Activated CD4-positive, alpha-beta T cell treated with anti-CD3 and anti-CD28 coated beads, Interleukin-2, amount 10 ng/mL, durations not matched to agents 7 days and 5 days (primary cell): ENCODE results near the gene BCAP31. TPM values are rescaled to one million over a fixed set of nuclear protein-coding genes. Genes with fewer than 3 reads are reported as not detected.

ENCODE experiments used
- CTCF ChIA-PET: fragments of 350-600 bp; sonication (Branson Sonifier 250); formaldehyde crosslinking; loops from one replicate; lab custom pipeline; 2021; ENCODE audit warnings: antibody characterized with exemption; lab: Charles Lee
- POLR2A ChIA-PET: fragments of 350-600 bp; sonication (Branson Sonifier 250); formaldehyde crosslinking; loops from one replicate; lab custom pipeline; 2021; ENCODE audit warnings: antibody characterized with exemption; lab: Charles Lee
- DNase-seq: peaks from one replicate; pipeline ENCODE4 v3.0.0-alpha.2; 2020
- H3K27ac Mint-ChIP-seq: one replicate; pipeline ENCODE4 v1.8.0; 2021; ENCODE audit warnings: mild to moderate bottlenecking, moderate library complexity, mixed read lengths
- H3K27me3 Mint-ChIP-seq: one replicate; pipeline ENCODE4 v1.8.0; 2021; ENCODE audit warnings: mixed read lengths
- H3K36me3 Mint-ChIP-seq: one replicate; pipeline ENCODE4 v1.8.0; 2021; ENCODE audit warnings: low read depth, mixed read lengths
- H3K4me1 Mint-ChIP-seq: one replicate; pipeline ENCODE4 v1.8.0; 2021; ENCODE audit warnings: mixed read lengths
- H3K4me3 Mint-ChIP-seq: one replicate; pipeline ENCODE4 v1.8.0; 2021; ENCODE audit warnings: mild to moderate bottlenecking, moderate library complexity, mixed read lengths
- H3K9me3 Mint-ChIP-seq: one replicate; pipeline ENCODE4 v1.8.0; 2021; ENCODE audit warnings: mixed read lengths
- total RNA-seq, 2 experiments: library from RNA; stranded (reverse); gene quantifications; one replicate each; pipeline ENCODE4 v1.2.3, GENCODE V29; 2021

The BCAP31 gene
- total RNA-seq, 2 experiments from 2014 or later = 142 to 148 TPM

- Mint-ChIP-seq H3K36me3 (no peaks in the 10 kb centered on the region), H3K27ac (no peak overlapping the region), H3K9me3 (no peaks in the 10 kb centered on the region), H3K4me1 (peaks cover 9% of the 10 kb centered on the region), H3K27me3 (peaks cover 26% of the 10 kb centered on the region), H3K4me3 (no peak overlapping the region)
- POLR2A ChIA-PET = no interaction called here
- CTCF ChIA-PET = interaction anchor here (0.6 to 2.9 kb wide), 7 partner anchors 13 to 714 kb away, joined by 3 to 13 read pairs (median 8); no protein-coding TSS in a partner anchor
- no peak for DNase-seq
These were observed 54.9 kb downstream of the BCAP31 start for GRCh38 chrX:153669174-153669890.

DNA sequence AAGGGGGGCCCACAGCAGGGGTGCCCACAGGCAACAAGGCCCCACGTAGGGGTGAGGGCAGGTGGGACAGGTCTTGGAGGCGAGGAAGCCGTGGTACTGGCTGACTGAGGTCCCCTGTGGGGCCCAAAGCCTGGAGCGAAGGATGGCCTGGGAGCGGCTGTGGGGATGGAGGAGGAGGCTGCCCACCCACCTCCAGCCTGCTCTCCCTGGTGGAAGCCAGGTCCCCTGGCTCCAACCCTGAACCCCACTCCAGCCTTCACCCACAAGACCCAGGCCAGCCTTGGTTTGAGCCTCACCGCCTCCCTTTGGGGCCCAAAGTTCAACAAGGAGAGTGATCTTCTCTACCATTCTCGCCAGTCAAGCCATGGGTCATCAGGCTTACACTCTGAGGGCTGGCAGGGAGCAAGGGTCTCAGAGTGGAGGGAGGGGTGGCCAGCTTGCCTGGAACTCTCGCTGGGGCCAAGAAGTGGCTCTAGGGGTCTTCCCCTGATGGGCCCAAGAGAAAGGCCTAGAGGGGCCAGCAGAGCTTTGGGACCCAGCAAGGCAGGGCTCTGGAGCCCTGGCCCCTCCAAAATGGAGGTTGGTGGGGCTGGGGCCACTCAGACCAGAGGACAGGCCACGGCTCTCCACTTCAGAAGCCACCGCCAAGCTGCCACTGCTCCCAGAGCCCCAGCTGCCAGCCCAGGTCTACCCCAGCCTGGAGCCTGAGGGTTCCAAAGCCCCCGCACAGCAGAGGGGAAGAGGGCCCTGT, 55.6 kb downstream of the BCAP31 start:
- ChIA-PET POLR2A (no interaction called here), CTCF (interaction anchor here (0.6 to 2.9 kb wide), 19 partner anchors 12 to 727 kb away, joined by 3 to 13 read pairs (median 4); no protein-coding TSS in a partner anchor)
- H3K4me3 Mint-ChIP-seq = no peak overlapping the region
- DNase-seq = no peak
- H3K27me3 Mint-ChIP-seq = peaks cover 24% of the 10 kb centered on the region
- peaks cover 7% of the 10 kb centered on the region for H3K4me1 Mint-ChIP-seq
- no peak overlapping the region for H3K27ac Mint-ChIP-seq
- no peaks in the 10 kb centered on the region for H3K36me3 Mint-ChIP-seq
- H3K9me3 Mint-ChIP-seq = no peaks in the 10 kb centered on the region

- peak overlapping the region; percentile 33 for H3K27ac Mint-ChIP-seq
- H3K4me1 Mint-ChIP-seq = peaks cover 7% of the 10 kb centered on the region
- peaks cover 22% of the 10 kb centered on the region for H3K27me3 Mint-ChIP-seq
- ChIA-PET POLR2A (interaction anchor here (0.6 kb wide), 1 partner anchor 12 kb away, joined by 3 read pairs; no protein-coding TSS in a partner anchor), CTCF (interaction anchor here (0.6 to 2.9 kb wide), 16 partner anchors 11 to 726 kb away, joined by 3 to 13 read pairs (median 4); no protein-coding TSS in a partner anchor)
- H3K36me3 Mint-ChIP-seq = no peaks in the 10 kb centered on the region
- peak overlapping the region; percentile 69 for H3K4me3 Mint-ChIP-seq
- peak; percentile 76 for DNase-seq
- H3K9me3 Mint-ChIP-seq = no peaks in the 10 kb centered on the region
These were observed 56.2 kb downstream of the BCAP31 start for GRCh38 chrX:153667956-153668396.

GRCh38 chrX:153667281-153667955, 56.8 kb downstream of the BCAP31 start:
- Mint-ChIP-seq H3K9me3 (no peaks in the 10 kb centered on the region), H3K27ac (no peak overlapping the region)

DNA sequence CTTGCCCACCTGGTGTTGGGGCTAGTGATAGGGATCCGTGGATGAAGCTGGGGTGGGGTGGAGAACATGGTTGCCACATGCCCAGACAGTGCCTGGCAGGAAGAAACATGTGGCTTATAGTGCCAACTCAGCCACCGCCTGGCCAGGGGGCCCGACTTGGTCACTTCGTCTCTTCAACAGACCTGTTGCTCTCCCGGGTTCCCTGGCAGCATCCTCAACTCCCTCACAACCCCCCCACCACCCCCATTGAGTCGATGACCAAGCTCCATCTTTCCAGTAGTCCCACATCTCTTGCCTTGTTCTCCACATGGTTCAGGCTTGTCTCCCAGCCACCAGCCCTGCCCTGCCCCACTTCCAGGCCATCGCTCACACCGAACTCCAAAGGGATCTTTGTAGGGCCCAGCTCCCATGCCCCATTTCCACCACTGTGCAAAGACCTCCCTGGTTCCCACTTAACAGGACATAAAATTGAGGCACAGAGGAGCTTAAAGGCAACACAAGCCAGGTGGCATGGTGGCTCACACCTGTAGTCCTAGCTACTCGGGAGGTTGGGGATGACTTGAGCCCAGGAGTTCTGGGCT, 58.4 kb downstream of the BCAP31 start:
- POLR2A ChIA-PET = interaction anchor here (0.5 kb wide), 1 partner anchor 50 kb away, joined by 3 read pairs; no protein-coding TSS in a partner anchor
- CTCF ChIA-PET = interaction anchor here (0.7 to 2.7 kb wide), 5 partner anchors 9 to 724 kb away, joined by 3 to 12 read pairs (median 3); no protein-coding TSS in a partner anchor

More at GRCh38 chrX:153667281-153667955, 56.8 kb downstream of the BCAP31 start:
- POLR2A ChIA-PET = interaction anchor here (0.6 kb wide), 1 partner anchor 12 kb away, joined by 3 read pairs; no protein-coding TSS in a partner anchor
- peak overlapping the region; percentile 69 for H3K4me3 Mint-ChIP-seq
- no peaks in the 10 kb centered on the region for H3K36me3 Mint-ChIP-seq
- no peak for DNase-seq
- peaks cover 7% of the 10 kb centered on the region for H3K4me1 Mint-ChIP-seq
- CTCF ChIA-PET = interaction anchor here (0.8 to 2.9 kb wide), 16 partner anchors 9 to 726 kb away, joined by 3 to 13 read pairs (median 4); no protein-coding TSS in a partner anchor
- peaks cover 21% of the 10 kb centered on the region for H3K27me3 Mint-ChIP-seq

GRCh38 chrX:153662266-153662665, 61.9 kb downstream of the BCAP31 start:
- Mint-ChIP-seq H3K36me3 (no peaks in the 10 kb centered on the region), H3K4me1 (peaks cover 2% of the 10 kb centered on the region)
- POLR2A ChIA-PET = no interaction called here

More for the DNA sequence above, 58.4 kb downstream of the BCAP31 start:
- no peak for DNase-seq
- H3K27me3 Mint-ChIP-seq = peaks cover 34% of the 10 kb centered on the region
- no peak overlapping the region for H3K27ac Mint-ChIP-seq
- H3K4me3 Mint-ChIP-seq = no peak overlapping the region
- peaks cover 10% of the 10 kb centered on the region for H3K4me1 Mint-ChIP-seq
- no peaks in the 10 kb centered on the region for H3K36me3 Mint-ChIP-seq
- H3K9me3 Mint-ChIP-seq = no peaks in the 10 kb centered on the region

DNA sequence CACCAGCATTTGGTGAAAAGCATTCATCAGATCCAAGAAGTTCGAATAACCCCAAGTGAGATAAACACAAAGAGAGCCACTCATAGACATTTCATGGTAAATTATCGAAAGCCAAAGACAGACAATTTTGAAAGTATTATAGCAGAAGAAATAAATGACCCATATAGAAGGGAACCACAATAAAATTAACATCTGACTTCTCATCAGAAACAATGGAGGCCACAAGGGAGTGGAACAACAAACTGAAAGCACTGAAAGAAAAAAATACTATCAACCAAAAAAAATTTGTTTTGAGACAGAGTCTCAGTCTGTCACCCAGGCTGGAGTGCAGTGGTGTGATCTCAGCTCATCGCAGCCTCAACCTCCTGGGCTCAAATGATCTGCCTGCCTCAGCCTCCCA, 64.9 kb downstream of the BCAP31 start:
- H3K27me3 Mint-ChIP-seq = peaks cover 34% of the 10 kb centered on the region
- H3K9me3 Mint-ChIP-seq = no peaks in the 10 kb centered on the region
- peaks cover 2% of the 10 kb centered on the region for H3K4me1 Mint-ChIP-seq
- no peak overlapping the region for H3K4me3 Mint-ChIP-seq
- DNase-seq = no peak
- ChIA-PET POLR2A (no interaction called here), CTCF (no interaction called here)
- no peaks in the 10 kb centered on the region for H3K36me3 Mint-ChIP-seq
- H3K27ac Mint-ChIP-seq = no peak overlapping the region

More at GRCh38 chrX:153662266-153662665, 61.9 kb downstream of the BCAP31 start:
- Mint-ChIP-seq H3K27me3 (peaks cover 47% of the 10 kb centered on the region), H3K4me3 (no peak overlapping the region), H3K9me3 (no peaks in the 10 kb centered on the region), H3K27ac (no peak overlapping the region)
- CTCF ChIA-PET = interaction anchor here (0.6 to 2.1 kb wide), 8 partner anchors 8 to 123 kb away, joined by 3 to 6 read pairs (median 3); partner anchors contain the start of gene DUSP9
- DNase-seq = peak; percentile 43

DNA sequence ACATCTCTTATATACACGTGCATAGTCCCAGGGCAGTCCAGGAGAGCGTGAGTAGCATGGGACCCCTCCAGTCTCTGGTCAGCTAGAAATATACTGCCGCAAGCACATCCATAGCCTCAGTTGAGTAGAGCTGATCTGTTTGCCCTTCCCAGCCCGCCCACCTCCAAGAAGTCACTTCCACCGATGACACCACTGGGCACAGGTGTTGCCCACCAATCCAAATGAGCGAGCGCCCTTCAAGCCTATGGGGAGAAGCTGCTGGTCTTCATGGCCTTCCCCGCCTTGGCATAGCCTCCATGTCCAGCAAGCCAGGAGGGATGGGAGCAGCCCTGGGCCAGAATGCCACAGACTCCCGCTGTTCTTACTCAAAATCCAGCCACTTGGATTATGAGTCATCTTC, 67.0 kb downstream of the BCAP31 start:
- H3K36me3 Mint-ChIP-seq = no peaks in the 10 kb centered on the region
- POLR2A ChIA-PET = interaction anchor here (1.1 kb wide), 1 partner anchor 319 kb away, joined by 3 read pairs; no protein-coding TSS in a partner anchor
- no peak for DNase-seq
- peaks cover 27% of the 10 kb centered on the region for H3K27me3 Mint-ChIP-seq
- CTCF ChIA-PET = interaction anchor here (0.7 to 2.1 kb wide), 5 partner anchors 11 to 117 kb away, joined by 3 to 9 read pairs (median 3); no protein-coding TSS in a partner anchor
- peaks cover 2% of the 10 kb centered on the region for H3K4me1 Mint-ChIP-seq
- H3K27ac Mint-ChIP-seq = no peak overlapping the region
- no peak overlapping the region for H3K4me3 Mint-ChIP-seq
- no peaks in the 10 kb centered on the region for H3K9me3 Mint-ChIP-seq

GRCh38 chrX:153653556-153653955, 70.6 kb downstream of the BCAP31 start:
- ChIA-PET CTCF (no interaction called here), POLR2A (no interaction called here)
- Mint-ChIP-seq H3K27ac (no peak overlapping the region), H3K4me1 (no peaks in the 10 kb centered on the region), H3K36me3 (no peaks in the 10 kb centered on the region), H3K4me3 (no peak overlapping the region), H3K27me3 (peaks cover 6% of the 10 kb centered on the region), H3K9me3 (no peaks in the 10 kb centered on the region)
- DNase-seq = no peak

DNA sequence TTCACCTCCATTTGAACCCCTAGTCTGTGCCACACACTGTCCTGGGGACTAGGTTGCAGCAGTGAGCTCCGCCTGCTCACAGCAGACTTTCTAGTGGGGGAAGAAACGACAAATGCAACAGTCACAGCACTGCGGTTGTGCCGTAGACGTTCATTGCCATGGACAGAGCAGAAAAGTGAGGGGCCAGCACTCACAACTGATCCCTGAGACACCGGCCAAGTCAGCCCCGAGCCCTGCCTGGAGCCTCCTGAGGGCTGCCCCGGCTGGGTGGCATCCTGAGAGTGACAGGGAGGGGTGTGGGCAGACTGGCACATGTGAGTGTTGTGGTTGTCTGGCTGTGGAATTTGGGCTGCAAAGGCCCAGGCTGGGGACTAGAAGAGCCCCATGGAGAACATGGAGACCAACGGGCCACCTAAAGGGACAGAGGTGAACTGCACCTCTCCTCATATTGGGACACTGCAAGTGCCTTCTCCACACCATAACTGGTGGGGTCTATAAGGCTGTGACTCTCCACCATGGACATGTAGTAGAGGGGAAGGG, 72.6 kb downstream of the BCAP31 start:
- no peak for DNase-seq
- Mint-ChIP-seq H3K36me3 (no peaks in the 10 kb centered on the region), H3K4me3 (no peak overlapping the region), H3K27ac (no peak overlapping the region), H3K9me3 (no peaks in the 10 kb centered on the region), H3K4me1 (no peaks in the 10 kb centered on the region), H3K27me3 (peaks cover 9% of the 10 kb centered on the region)
- POLR2A ChIA-PET = interaction anchor here (0.7 kb wide), 1 partner anchor 23 kb away, joined by 3 read pairs; no protein-coding TSS in a partner anchor
- CTCF ChIA-PET = interaction anchor here (0.5 to 1.5 kb wide), 4 partner anchors 10 to 113 kb away, joined by 3 read pairs; no protein-coding TSS in a partner anchor

- no peak overlapping the region for H3K27ac Mint-ChIP-seq
- H3K36me3 Mint-ChIP-seq = no peaks in the 10 kb centered on the region
These were observed 73.2 kb downstream of the BCAP31 start for GRCh38 chrX:153650959-153651358.

More at GRCh38 chrX:153650959-153651358, 73.2 kb downstream of the BCAP31 start:
- no peak overlapping the region for H3K4me3 Mint-ChIP-seq
- peaks cover 13% of the 10 kb centered on the region for H3K27me3 Mint-ChIP-seq
- no peak for DNase-seq
- ChIA-PET POLR2A (no interaction called here), CTCF (interaction anchor here (1.1 to 1.5 kb wide), 2 partner anchors 10 to 97 kb away, joined by 3 read pairs; no protein-coding TSS in a partner anchor)
- no peaks in the 10 kb centered on the region for H3K4me1 Mint-ChIP-seq
- no peaks in the 10 kb centered on the region for H3K9me3 Mint-ChIP-seq
